Left renal pelvis (tissue), 4 donors: ENCODE results near the gene SAV1. TPM values are rescaled to one million over a fixed set of nuclear protein-coding genes. Genes with fewer than 3 reads are reported as not detected.
"Not testable (repeated sequence)": the region's sequence is repeated elsewhere in the genome, so short reads cannot be mapped to it uniquely, and the experiment has no call there.

Experiments
- DNase-seq, 4 donors: peaks; one replicate each; pipeline ENCODE4 v3.0.0-alpha.2; 2013; ENCODE audit warnings: low read depth in 4 of 4, low spot score in 3 of 4
- polyA plus RNA-seq, 4 donors: library from polyadenylated mRNA; unstranded; fragments of 120-200 nt; gene quantifications; one replicate each; pipeline ENCODE4 v1.2.1, GENCODE V29; 2013; ENCODE audit not compliant: insufficient read length in 4 of 4

SAV1 gene
- 10 to 100 TPM; 38.1 to 52.3 (median 43.9) TPM for polyA plus RNA-seq

DNA sequence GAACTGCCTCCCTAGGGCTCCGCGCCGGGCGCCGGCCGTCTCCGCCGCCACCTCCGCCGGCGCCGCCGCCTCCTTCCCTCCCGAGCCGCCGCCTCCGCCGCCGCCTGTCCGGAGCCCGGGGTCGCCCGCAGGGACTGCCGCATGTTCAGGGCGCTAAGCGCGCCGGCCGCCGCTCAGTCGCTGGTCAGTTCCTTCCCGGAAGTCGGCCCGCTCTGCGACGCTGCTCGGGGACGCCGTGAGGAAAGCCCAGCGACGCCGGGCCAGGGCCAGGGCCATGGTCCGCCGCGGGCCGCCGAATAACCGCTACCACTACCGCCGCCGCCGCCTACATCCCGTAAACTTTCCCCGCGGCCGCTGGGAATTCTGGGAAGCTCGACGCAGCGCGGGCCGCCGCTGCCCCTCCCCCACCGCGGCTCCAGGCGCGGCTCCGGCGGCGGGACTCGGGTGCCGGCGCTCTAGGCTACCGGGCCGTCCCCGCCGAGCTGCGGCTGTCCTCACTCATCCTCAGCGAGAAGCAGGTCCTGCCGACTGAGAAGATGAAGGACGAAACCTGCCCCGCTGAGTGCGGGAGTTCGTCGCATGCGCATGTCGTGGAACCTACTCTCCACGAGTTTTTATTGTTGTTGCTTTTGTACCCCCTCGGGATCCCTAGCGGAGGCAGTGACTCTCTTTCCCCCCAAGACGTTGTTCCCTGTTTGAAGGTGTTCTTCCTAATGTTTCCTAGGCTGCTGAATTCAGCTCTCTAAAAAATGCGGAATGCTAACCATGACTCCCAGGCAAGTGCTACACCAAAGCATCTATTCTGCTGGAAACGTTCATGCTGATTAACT is at the start of gene SAV1:
Gene SAV1 (minus strand): TSS at position 311 of the 830 bp plus-strand sequence. CDS start 339 bp downstream, outside the sequence.
- peak in 3 of 4 donors; percentile 69 to 72 (median 72) for DNase-seq

GRCh38 chr14:50717811-50718210 is 49.7 kb upstream of the SAV1 start:
- DNase-seq = no peak

GRCh38 chr14:50714450-50715073 is 46.5 kb upstream of the SAV1 start:
- no peak for DNase-seq

GRCh38 chr14:50711043-50711442 is 42.9 kb upstream of the SAV1 start:
- DNase-seq = no peak

DNA sequence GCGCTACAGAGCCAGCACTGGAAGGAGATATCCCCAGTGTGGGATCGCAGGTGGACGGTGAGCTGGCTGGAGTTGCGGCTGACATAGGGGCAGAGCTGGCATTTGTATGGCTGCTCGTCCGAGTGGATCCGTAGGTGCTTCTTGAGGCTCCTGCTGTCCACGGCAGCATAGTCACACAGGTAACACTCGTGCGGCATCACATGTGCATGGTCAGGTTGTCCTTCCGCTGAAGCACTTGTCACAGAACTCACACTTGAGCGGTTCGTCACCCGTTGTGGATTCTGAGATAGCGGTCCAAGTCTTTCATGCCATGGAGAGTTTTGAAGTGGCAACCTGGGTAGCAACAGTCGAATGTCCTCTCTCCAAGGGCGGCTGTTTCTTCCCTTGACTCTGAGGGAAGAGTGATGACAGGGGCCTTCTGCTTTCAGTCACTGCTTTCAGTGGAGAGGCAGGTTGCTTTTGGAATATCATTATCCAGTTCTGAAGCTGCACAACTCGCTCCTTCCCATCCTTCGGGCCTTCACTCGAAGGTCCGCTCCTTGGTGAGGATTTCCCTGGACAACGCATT is 37.0 kb upstream of the SAV1 start:
- no peak for DNase-seq

DNA sequence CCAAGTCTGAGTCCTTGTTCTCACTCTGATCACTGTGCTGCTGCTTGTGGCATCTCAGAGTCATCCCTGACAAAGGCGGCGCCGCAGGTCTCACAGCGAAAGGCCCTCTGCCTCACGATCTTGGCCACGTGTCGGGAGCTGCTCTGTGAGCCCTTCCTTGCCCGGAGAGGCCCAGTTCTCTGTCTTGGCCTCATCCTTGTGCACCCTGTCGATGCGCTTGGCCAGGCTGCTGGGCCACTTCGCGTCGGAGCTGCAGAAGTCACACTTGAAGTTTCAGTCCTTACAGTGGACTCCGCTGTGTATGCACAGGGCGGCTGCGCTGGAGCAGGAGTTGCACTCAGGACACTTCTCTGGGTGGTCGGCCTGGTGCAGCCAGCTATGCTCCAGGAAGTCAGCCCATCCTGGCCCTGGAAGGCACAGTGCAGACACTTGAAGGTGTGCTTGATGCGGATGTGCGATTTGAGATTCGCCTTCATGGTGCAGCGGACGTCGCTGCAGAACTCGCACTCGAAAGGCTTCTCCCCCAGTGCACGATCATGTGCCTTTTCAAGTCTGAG is 36.4 kb upstream of the SAV1 start:
- no peak for DNase-seq

DNA sequence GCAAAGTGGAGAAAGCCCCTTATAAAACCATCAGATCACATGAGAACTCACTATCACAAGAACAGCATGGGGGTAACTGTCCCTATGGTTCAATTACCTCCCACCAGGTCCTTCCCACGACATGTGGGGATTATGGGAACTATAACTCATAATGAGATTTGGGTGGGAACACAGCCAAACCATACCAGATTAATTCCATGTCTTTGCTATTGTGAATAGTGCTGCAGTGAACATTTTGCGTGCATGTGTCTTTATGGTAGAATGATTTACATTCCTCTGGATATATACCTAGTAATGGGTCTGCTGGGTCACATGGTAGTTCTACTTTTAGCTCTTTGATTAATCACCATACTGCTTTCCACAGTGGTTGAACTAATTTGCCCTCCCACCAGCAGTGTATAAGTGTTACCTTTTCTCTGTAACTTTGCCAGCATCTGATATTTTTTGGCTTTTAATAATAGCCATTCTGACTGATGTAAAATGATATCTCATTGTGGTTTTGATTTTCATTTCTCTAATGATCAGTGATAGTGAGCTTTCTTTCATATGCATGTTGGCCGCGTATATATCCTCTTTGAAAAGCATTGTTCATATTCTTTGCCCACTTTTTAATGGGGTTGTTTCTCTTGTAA is 29.7 kb upstream of the SAV1 start:
- DNase-seq = no peak

GRCh38 chr14:50694260-50694659 is 26.2 kb upstream of the SAV1 start:
- not testable (repeated sequence) for DNase-seq

DNA sequence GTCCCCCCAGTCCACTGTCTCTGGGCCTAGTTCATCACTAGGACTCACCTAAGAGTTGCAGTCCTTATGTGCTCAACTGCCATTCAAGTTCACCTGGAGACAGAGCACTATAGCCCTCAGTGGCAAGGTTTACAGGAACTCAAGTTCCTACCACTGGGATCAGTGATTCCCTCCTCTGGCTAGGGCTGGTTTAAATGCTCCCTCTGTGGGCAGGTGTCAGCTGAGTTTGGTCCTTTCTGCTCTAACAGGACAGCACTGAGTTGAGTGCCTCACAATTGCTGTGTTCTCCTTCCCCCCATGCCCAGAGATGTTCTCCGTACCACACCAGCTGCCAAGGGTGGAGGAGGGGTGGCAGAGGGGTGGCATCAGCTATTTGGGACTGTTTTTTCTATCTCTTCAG is 20.8 kb upstream of the SAV1 start:
- no peak for DNase-seq

- no peak for DNase-seq
These were observed 11.6 kb upstream of the SAV1 start for GRCh38 chr14:50679674-50680073.

DNA sequence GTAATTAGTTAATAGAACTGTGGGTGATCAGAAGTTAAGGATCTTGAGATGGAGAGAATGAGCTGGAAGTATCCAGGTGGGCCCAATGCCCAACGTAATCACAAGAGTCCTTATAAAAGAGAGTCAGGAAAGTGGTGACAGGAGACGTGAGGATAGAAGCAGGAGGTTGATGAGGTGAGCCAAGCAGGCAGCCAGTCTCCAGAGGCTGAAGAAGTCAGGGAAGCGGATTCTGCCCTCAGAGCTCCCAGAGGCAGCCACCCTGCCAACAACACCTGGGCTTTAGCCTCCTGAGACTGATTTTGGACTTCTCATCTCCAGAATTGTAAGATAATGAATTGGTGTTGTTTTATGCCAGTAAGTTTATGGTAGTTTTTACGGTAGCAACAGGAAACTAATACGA is 10.1 kb upstream of the SAV1 start:
- DNase-seq = no peak

DNA sequence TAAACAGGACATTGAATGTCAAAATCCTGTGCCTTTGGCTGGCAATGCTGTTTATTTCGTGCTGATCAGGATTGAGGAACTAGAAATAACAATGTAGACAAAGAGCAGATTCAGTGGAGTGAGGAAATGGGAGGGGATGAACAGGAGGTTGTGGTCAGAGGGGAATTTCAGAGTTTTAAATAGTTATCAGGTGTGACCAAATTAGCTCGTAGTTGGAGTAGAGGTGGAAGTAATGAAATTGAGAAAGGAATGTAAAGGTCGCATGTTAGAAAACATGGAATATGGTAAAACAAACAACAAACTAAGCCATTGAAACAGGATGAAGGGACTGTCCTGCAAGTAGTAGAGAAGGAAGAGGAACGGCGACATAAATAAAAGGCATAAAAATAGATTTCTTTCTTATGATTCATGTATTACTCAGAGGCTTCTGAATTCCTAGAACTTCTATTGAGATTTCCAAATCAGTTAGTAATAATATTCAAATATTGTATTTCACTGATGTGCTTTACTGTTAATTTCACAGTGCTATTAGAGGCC is 9.5 kb upstream of the SAV1 start:
- DNase-seq = no peak

GRCh38 chr14:50676814-50677516 is 8.9 kb upstream of the SAV1 start:
- DNase-seq = no peak

DNA sequence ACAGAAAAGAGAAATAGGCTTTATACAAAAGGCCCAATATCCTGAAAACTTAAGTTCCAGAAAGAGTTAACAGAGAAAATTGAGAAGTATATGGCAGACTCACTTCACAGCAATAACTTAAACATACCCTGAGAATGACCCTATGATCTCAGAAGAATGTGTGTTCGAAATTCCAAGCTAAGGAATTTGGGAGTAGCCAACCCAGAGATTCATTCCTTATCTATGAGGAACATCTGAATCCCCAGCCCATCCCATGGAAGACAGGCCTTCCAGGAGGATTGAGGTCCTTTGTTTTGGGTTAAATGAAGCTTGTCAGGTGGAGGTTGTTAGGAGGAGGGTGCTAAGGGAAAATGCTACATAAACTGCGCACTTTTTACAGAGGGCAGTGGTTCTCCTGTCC is 7.5 kb upstream of the SAV1 start:
- no peak for DNase-seq

DNA sequence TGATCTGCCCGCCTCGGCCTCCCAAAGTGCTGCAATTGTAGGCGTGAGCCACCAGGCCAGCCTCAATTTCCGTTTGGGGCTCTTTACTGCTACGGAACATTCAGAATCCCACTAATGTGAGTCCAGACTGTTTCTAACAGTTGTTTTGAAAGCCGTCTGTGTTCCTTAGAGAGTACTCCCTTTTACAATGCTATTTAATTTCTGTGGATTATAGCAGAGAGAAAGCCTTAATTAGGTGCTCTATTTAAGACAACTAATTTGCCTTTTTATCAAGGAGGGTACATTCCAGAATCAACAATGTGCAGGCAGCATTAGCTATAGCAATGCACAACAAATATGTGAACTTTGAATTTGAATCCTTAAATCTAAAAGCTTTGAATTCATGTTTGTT is 2.8 kb upstream of the SAV1 start:
- no peak for DNase-seq

DNA sequence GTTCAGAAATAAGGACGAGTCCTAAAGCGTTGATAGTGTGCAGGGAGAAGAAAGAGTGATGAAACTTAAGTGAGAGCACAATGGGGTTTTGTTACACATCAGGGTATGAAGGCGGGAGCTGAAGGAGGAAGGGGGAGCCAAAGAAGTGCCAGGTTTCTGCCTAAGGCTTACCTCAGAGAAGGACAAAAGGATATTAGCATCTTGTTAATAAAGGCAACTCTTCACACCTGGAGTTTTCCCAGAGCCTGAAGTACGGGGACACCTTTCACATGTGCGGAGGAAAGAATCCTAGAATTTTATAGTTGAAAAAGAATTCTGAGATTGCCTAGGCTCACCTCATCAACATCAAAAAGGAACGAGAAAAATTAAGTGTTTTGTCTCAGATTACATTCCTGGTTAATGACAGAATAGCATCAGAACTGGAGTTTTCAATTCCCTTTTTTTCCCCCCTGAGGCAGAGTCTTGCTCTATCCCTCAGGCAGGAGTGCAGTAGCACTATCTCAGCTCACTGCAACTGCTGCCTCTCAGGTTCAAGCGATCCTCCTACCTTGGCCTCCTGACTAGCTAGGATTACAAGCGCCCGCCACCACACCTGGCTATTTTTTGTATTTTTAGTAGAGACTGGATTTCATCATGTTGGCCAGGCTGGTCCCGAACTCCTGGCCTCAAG is 2.2 kb upstream of the SAV1 start:
- DNase-seq = no peak

DNA sequence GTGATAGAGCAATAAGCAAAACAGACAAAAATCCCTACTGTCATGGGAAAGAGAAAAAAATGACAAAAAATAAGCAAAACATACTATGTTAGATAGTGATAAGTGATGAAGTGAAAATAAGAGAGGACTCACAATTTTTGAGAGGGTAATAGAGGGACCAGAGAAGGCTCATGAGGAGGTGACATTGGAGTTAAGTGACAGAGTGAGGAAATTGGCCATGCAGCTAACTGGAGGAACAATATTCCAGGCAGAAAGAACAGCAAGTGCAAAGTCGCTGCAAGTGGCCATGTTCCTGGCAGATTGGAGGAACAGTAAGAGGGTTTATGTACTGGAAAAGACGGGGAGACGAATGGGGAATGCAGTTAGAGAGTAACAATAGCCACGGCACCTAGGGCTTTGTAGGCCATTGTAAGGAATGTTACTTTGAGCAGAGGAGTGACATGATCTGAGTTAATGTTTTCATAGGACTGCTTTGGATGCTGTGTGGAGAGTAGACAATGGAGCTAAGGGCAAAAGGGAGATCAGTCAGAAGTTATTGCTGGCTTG is 1.4 kb upstream of the SAV1 start:
- no peak for DNase-seq

- no peak for DNase-seq
These were observed 679 bp upstream of the SAV1 start for GRCh38 chr14:50668826-50669143.

DNA sequence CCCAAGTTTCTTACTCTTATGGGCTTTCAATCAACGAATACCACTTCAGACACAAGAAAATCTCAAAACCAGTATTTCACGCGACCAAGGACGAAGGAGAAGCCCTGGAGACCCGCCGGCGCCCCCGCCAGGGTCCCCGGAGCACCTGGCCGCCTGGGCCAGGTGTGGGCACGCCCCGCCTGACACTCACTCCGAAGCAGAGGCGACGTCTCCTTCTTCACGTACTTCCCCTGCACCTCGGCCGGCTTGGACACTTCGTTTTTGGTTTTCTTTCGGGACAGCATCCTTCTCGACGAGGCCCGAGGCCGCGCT is 466 bp downstream of the SAV1 start:
- DNase-seq = no peak
